ENCODE measurements around the gene PSMD3.

GRCh38 chr17:39994448-39994847 lies 13.8 kb downstream of the PSMD3 start:
- TF ChIP-seq CTCF (IDR thresholded peaks at IDR 0.05) (no peak), POLR2A (IDR thresholded peaks at IDR 0.05) (no peak), EP300 (IDR thresholded peaks at IDR 0.05) (no peak)
